WERI-Rb-1 (cell line): ENCODE measurements around the gene UXS1.

Experiments used
- DNase-seq: peaks from one replicate; pipeline ENCODE4 v3.0.0-alpha.2; 2020
- H3K27ac ChIP-seq: fragments of 250-450 bp; sonication (Bioruptor Pico); 2 replicates; pipeline ENCODE4 v1.5.1; 2020; ENCODE audit warnings: mild to moderate bottlenecking, moderate library complexity
- H3K27me3 ChIP-seq: fragments of 250-450 bp; sonication (Bioruptor Pico); 2 replicates; pipeline ENCODE4 v1.5.1; 2021; ENCODE audit warnings: mild to moderate bottlenecking, low read depth, moderate library complexity; ENCODE audit not compliant: insufficient read depth, severe bottlenecking
- H3K36me3 ChIP-seq: fragments of 250-450 bp; sonication (Bioruptor Pico); 2 replicates; pipeline ENCODE4 v1.5.1; 2020; ENCODE audit warnings: mild to moderate bottlenecking, moderate library complexity
- H3K4me3 ChIP-seq: 2 replicates; pipeline ENCODE4 v1.5.1; 2011; ENCODE audit warnings: low read depth, mild to moderate bottlenecking, control low read depth, low read length
- H3K9me3 ChIP-seq: fragments of 250-450 bp; sonication (Bioruptor Pico); 2 replicates; pipeline ENCODE4 v1.5.1; 2021; ENCODE audit warnings: mild to moderate bottlenecking, moderate library complexity; ENCODE audit not compliant: severe bottlenecking
- CTCF ChIP-seq: IDR thresholded peaks from 2 replicates; pipeline ENCODE4 v1.5.1; 2011; ENCODE audit warnings: low read depth, mild to moderate bottlenecking, control low read depth, inconsistent platforms, low read length

Gene UXS1

GRCh38 chr2:106089611-106090010 lies 104.5 kb downstream of the UXS1 start:
- no peak for TF ChIP-seq CTCF
- DNase-seq = no peak
- H3K36me3 ChIP-seq = no peaks in the 10 kb centered on the region; the same call in 1 of the 2 replicates

GRCh38 chr2:106085181-106085940 lies 108.7 kb downstream of the UXS1 start:
- Histone ChIP-seq H3K9me3 (no peaks in the 10 kb centered on the region), H3K27me3 (no peaks in the 10 kb centered on the region), H3K36me3 (no peaks in the 10 kb centered on the region), H3K4me3 (no peak overlapping the region), H3K27ac (no peak overlapping the region)
- DNase-seq = no peak
- peak; percentile 35; the same call in 1 of the 2 replicates for TF ChIP-seq CTCF

More at GRCh38 chr2:106089611-106090010, 104.5 kb downstream of the UXS1 start:
- no peaks in the 10 kb centered on the region for H3K27me3 ChIP-seq
- H3K27ac ChIP-seq = no peak overlapping the region
- no peaks in the 10 kb centered on the region for H3K9me3 ChIP-seq
- H3K4me3 ChIP-seq = no peak overlapping the region

- H3K9me3 ChIP-seq = no peaks in the 10 kb centered on the region
- H3K4me3 ChIP-seq = no peak overlapping the region
- no peak overlapping the region for H3K27ac ChIP-seq
- DNase-seq = no peak
- no peaks in the 10 kb centered on the region for H3K36me3 ChIP-seq
- no peak for TF ChIP-seq CTCF
- H3K27me3 ChIP-seq = no peaks in the 10 kb centered on the region
Observed at GRCh38 chr2:106080959-106081358, 113.1 kb downstream of the UXS1 start.

GRCh38 chr2:106078096-106078495 lies 116.0 kb downstream of the UXS1 start:
- DNase-seq = no peak
- TF ChIP-seq CTCF = no peak
- no peak overlapping the region for H3K4me3 ChIP-seq
- no peak overlapping the region for H3K27ac ChIP-seq
- no peaks in the 10 kb centered on the region for H3K36me3 ChIP-seq
- no peaks in the 10 kb centered on the region for H3K9me3 ChIP-seq
- H3K27me3 ChIP-seq = no peaks in the 10 kb centered on the region

GRCh38 chr2:106076941-106077340 lies 117.2 kb downstream of the UXS1 start:
- Histone ChIP-seq H3K27me3 (no peaks in the 10 kb centered on the region), H3K9me3 (no peaks in the 10 kb centered on the region), H3K27ac (no peak overlapping the region), H3K4me3 (no peak overlapping the region), H3K36me3 (no peaks in the 10 kb centered on the region)
- DNase-seq = no peak
- no peak for TF ChIP-seq CTCF

- no peak overlapping the region for H3K27ac ChIP-seq
- no peaks in the 10 kb centered on the region for H3K27me3 ChIP-seq
- H3K4me3 ChIP-seq = no peak overlapping the region
- H3K36me3 ChIP-seq = no peaks in the 10 kb centered on the region
- TF ChIP-seq CTCF = no peak
- no peak for DNase-seq
- H3K9me3 ChIP-seq = no peaks in the 10 kb centered on the region
Observed at GRCh38 chr2:106075048-106075447, 119.1 kb downstream of the UXS1 start.
